ENCODE data around the gene LCE2A.

DNA sequence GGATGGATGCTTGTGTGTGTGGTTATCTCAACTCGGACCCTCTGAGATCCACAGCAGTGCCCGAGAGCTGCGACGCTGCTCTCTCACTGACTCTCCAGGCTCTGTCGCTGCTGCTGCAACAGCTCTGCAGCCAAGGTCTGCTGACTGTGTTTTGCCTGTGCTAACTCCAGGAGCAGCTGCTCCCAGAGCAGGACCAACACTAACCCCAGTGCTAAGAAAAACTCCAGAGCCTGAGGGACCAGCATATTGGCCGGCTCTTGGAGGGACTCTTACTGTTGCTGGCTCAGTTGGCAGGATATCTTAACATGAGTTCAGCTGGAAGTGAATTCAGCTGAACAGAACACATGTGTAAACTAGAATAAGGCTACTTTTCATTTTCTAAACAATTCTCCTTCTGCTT, 18.7 kb upstream of the LCE2A start:
- TF ChIP-seq, protein P1, sequence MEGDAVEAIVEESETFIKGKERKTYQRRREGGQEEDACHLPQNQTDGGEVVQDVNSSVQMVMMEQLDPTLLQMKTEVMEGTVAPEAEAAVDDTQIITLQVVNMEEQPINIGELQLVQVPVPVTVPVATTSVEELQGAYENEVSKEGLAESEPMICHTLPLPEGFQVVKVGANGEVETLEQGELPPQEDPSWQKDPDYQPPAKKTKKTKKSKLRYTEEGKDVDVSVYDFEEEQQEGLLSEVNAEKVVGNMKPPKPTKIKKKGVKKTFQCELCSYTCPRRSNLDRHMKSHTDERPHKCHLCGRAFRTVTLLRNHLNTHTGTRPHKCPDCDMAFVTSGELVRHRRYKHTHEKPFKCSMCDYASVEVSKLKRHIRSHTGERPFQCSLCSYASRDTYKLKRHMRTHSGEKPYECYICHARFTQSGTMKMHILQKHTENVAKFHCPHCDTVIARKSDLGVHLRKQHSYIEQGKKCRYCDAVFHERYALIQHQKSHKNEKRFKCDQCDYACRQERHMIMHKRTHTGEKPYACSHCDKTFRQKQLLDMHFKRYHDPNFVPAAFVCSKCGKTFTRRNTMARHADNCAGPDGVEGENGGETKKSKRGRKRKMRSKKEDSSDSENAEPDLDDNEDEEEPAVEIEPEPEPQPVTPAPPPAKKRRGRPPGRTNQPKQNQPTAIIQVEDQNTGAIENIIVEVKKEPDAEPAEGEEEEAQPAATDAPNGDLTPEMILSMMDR (IDR thresholded peaks at IDR 0.05; ENCODE audit: insufficient read depth, low read depth, low read length): no peak
- TF ChIP-seq EZH2 (IDR thresholded peaks at IDR 0.05; ENCODE audit: insufficient read depth, low read length): no peak
